GM06990 (cell line): ENCODE results near the gene GRIA3.

Experiments
- DNase-seq: peaks from one replicate; pipeline ENCODE4 v3.0.0-alpha.2; 2011; ENCODE audit not compliant: insufficient read length; ENCODE audit errors: extremely low read depth
- H3K27me3 ChIP-seq: replicated peaks from 2 replicates; pipeline ENCODE4 v1.6.0; 2011; ENCODE audit warnings: low read length; ENCODE audit not compliant: control insufficient read depth, insufficient read depth
- H3K36me3 ChIP-seq: 2 replicates; pipeline ENCODE4 v1.5.1; 2011; ENCODE audit warnings: low read length; ENCODE audit not compliant: control insufficient read depth, insufficient read depth
- H3K4me3 ChIP-seq: replicated peaks from 2 replicates; pipeline ENCODE4 v1.5.1; 2011; ENCODE audit warnings: low read depth, mild to moderate bottlenecking, control low read depth, low read length
- CTCF ChIP-seq: IDR thresholded peaks from 2 replicates; pipeline ENCODE4 v1.5.1; 2011; ENCODE audit warnings: low read length, control low read depth, mild to moderate bottlenecking, inconsistent platforms; ENCODE audit not compliant: insufficient read depth, poor library complexity, severe bottlenecking

GRIA3 gene

DNA sequence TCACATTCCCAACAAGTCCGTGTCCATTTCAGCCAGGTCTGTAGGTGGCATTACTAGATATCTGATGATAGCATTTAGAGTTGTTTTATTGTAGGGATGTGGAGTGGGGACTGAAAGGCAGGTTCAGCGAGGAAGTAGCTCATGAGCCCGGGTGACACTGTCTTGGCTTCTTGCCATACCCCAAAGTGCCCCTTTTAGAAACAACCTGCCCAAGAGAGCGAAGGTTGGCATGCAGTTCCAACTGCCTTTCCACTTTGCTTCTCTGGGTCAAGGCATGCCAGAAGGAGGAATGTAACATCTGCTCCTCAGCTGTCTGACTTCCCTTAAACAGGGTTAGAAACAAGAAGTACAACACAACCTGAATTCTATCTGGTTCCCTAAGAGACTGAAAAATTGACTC lies 9.0 kb downstream of the GRIA3 start:
- DNase-seq = no peak
- H3K4me3 ChIP-seq = no peak overlapping the region
- TF ChIP-seq CTCF = no peak
- no peaks in the 10 kb centered on the region for H3K36me3 ChIP-seq
- no peaks in the 10 kb centered on the region for H3K27me3 ChIP-seq

DNA sequence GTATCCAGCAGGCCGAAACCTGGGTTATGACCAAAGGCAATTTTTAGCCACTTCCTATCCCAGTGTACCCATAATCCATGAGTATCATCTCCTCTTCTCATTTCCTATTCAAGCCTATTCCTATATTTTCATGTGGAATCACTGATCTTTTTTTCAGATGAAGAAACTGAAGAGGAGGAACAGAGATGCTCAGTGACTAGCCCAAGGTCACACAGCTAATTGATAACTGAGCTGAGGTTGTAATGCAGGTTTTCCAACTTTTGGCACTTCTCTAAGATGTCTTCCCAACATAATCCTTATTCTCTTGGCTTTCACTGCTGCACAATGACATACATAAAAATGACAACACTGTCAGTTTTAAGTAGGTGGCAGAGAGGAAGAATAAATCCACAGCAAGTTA lies 15.3 kb downstream of the GRIA3 start:
- DNase-seq = no peak
- H3K36me3 ChIP-seq = no peaks in the 10 kb centered on the region
- TF ChIP-seq CTCF = no peak
- no peak overlapping the region for H3K4me3 ChIP-seq
- no peaks in the 10 kb centered on the region for H3K27me3 ChIP-seq

- no peak for DNase-seq
- Histone ChIP-seq H3K27me3 (no peaks in the 10 kb centered on the region), H3K4me3 (no peak overlapping the region), H3K36me3 (no peaks in the 10 kb centered on the region)
- no peak for TF ChIP-seq CTCF
These were observed 17.6 kb downstream of the GRIA3 start for GRCh38 chrX:123201720-123202119.

- no peak for DNase-seq
- H3K36me3 ChIP-seq = no peaks in the 10 kb centered on the region
- H3K27me3 ChIP-seq = no peaks in the 10 kb centered on the region
- H3K4me3 ChIP-seq = no peak overlapping the region
- no peak for TF ChIP-seq CTCF
These were observed 18.4 kb downstream of the GRIA3 start for GRCh38 chrX:123202523-123202922.

DNA sequence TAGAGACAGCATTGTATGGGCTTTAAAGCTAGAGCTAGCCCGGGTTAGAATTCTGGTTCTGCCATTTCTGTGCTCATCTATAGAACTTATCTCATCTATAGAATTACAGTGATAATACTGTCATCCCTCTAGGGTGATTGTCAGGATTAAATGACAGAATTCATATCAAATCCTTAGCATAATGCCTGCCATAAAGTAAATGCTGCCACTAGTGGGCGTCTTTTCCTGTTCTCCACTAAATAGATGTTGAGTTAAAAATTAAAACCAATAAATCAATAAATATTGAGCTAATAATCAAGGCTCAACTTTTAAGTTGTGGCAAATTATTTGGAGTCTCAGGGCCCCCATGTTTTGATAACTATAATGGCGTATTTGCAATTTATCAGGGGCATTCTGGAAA lies 19.7 kb downstream of the GRIA3 start:
- H3K36me3 ChIP-seq = no peaks in the 10 kb centered on the region
- H3K4me3 ChIP-seq = no peak overlapping the region
- TF ChIP-seq CTCF = peak; percentile 39
- no peak for DNase-seq
- no peaks in the 10 kb centered on the region for H3K27me3 ChIP-seq

DNA sequence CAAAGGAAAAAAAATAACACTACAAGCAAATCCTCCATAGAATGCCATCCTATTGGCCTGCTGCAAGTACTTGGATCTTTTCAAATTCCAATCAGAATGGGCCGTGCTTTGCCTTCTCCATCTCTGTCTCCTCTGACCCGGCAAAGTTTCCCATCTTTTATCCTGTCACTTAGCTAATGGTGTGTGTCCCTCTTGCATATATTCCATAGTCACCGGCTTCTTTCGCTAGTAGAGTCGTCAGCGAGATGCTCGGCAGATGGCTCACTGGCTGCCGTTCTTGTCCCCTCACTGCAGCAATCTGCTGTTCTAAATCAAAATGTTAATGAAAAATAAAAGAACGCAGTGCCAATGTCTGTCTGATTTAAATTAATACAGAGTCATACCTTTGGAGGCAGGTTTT lies 22.1 kb downstream of the GRIA3 start:
- no peak for DNase-seq
- no peak for TF ChIP-seq CTCF
- Histone ChIP-seq H3K4me3 (no peak overlapping the region), H3K36me3 (no peaks in the 10 kb centered on the region), H3K27me3 (no peaks in the 10 kb centered on the region)
